ENCODE results near the gene SBF2. TPM values are rescaled to one million over a fixed set of nuclear protein-coding genes. Genes with fewer than 3 reads are reported as not detected.

Gene SBF2
- total RNA-seq, 4 donors from 2014 or later, result 52.8 to 87.9 (median 62.4) TPM

GRCh38 chr11:10325277-10326011 lies 31.4 kb upstream of the SBF2 start:
- Histone ChIP-seq H3K27ac (peak overlapping the region; percentile 71 to 86 (median 77)), H3K36me3 (no peaks in the 10 kb centered on the region), H3K27me3 (no peaks in the 10 kb centered on the region), H3K4me1 (peaks cover 38 to 89% (median 53%) of the 10 kb centered on the region in 3 donors), H3K9me3 (no peaks in the 10 kb centered on the region), H3K4me3 (no peak overlapping the region)
- no peak for TF ChIP-seq POLR2AphosphoS5 (IDR thresholded peaks at IDR 0.05)
- no peak for TF ChIP-seq POLR2A (IDR thresholded peaks at IDR 0.05)
- TF ChIP-seq, protein P1, sequence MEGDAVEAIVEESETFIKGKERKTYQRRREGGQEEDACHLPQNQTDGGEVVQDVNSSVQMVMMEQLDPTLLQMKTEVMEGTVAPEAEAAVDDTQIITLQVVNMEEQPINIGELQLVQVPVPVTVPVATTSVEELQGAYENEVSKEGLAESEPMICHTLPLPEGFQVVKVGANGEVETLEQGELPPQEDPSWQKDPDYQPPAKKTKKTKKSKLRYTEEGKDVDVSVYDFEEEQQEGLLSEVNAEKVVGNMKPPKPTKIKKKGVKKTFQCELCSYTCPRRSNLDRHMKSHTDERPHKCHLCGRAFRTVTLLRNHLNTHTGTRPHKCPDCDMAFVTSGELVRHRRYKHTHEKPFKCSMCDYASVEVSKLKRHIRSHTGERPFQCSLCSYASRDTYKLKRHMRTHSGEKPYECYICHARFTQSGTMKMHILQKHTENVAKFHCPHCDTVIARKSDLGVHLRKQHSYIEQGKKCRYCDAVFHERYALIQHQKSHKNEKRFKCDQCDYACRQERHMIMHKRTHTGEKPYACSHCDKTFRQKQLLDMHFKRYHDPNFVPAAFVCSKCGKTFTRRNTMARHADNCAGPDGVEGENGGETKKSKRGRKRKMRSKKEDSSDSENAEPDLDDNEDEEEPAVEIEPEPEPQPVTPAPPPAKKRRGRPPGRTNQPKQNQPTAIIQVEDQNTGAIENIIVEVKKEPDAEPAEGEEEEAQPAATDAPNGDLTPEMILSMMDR (IDR thresholded peaks at IDR 0.05), result no peak
- TF ChIP-seq EP300 (IDR thresholded peaks at IDR 0.05), result no peak
- 13 to 18% methylated on average over 5 to 6 of the region's 6 CpGs for WGBS, 2 donors (ENCODE audit: low coverage in 1 of 2)
- ATAC-seq, result peak; percentile 6

GRCh38 chr11:10324474-10324873 lies 30.5 kb upstream of the SBF2 start:
- TF ChIP-seq POLR2AphosphoS5 (IDR thresholded peaks at IDR 0.05), result no peak
- TF ChIP-seq, protein P1 (IDR thresholded peaks at IDR 0.05), result no peak
- TF ChIP-seq POLR2A (IDR thresholded peaks at IDR 0.05), result no peak
- no peak for TF ChIP-seq EP300 (IDR thresholded peaks at IDR 0.05)
- 46 to 71% methylated on average over 2 to 3 of the region's 3 CpGs for WGBS, 2 donors (ENCODE audit: low coverage in 1 of 2)
- Histone ChIP-seq H3K27me3 (no peaks in the 10 kb centered on the region), H3K36me3 (no peaks in the 10 kb centered on the region), H3K9me3 (no peaks in the 10 kb centered on the region), H3K4me3 (no peak overlapping the region), H3K4me1 (peaks cover 38 to 99% (median 54%) of the 10 kb centered on the region in 3 donors), H3K27ac (peak overlapping the region; percentile 71 to 86 (median 77))
- ATAC-seq, result no peak

- 18 to 50% methylated on average over 1 of the region's 1 CpG for WGBS, 2 donors (ENCODE audit: low coverage in 1 of 2)
- Histone ChIP-seq H3K27ac (peak overlapping the region in 3 of 4 donors; percentile 57 to 78 (median 76)), H3K4me1 (peaks cover 35 to 99% (median 52%) of the 10 kb centered on the region in 3 donors), H3K4me3 (no peak overlapping the region), H3K27me3 (no peaks in the 10 kb centered on the region), H3K36me3 (no peaks in the 10 kb centered on the region), H3K9me3 (no peaks in the 10 kb centered on the region)
- ATAC-seq, result no peak
- TF ChIP-seq EP300 (IDR thresholded peaks at IDR 0.05) (no peak), POLR2A (IDR thresholded peaks at IDR 0.05) (no peak), POLR2AphosphoS5 (IDR thresholded peaks at IDR 0.05) (no peak)
- TF ChIP-seq, protein P1 (IDR thresholded peaks at IDR 0.05), result no peak
Measured at GRCh38 chr11:10323793-10324170, 29.8 kb upstream of the SBF2 start.

- no peaks in the 10 kb centered on the region for H3K9me3 ChIP-seq
- no peak overlapping the region for H3K4me3 ChIP-seq
- peak overlapping the region; percentile 58 to 84 (median 77) for H3K27ac ChIP-seq
- H3K4me1 ChIP-seq, result peaks cover 32 to 97% (median 47%) of the 10 kb centered on the region in 3 donors
- H3K36me3 ChIP-seq, result no peaks in the 10 kb centered on the region
- H3K27me3 ChIP-seq, result no peaks in the 10 kb centered on the region
- peak; percentile 58 for ATAC-seq
- TF ChIP-seq POLR2A (IDR thresholded peaks at IDR 0.05) (no peak), POLR2AphosphoS5 (IDR thresholded peaks at IDR 0.05) (peak; percentile 81), EP300 (IDR thresholded peaks at IDR 0.05) (no peak)
- TF ChIP-seq, protein P1 (IDR thresholded peaks at IDR 0.05), result peak; percentile 28 to 84 (median 67)
- 25 to 50% methylated on average over 2 to 8 of the region's 8 CpGs for whole genome bisulfite sequencing, 2 donors (ENCODE audit: low coverage in 1 of 2)
Measured at GRCh38 chr11:10322830-10323792, 29.1 kb upstream of the SBF2 start.

Data from gastroesophageal sphincter (tissue), 4 donors.